Effector CD8-positive, alpha-beta T cell (primary cell): Measurements from ENCODE around the gene ISG20L2.
"Not testable (repeated sequence)": the region's sequence is repeated elsewhere in the genome, so short reads cannot be mapped to it uniquely, and the experiment has no call there.

Source experiments
- DNase-seq: peaks from one replicate; lab custom pipeline; 2025; lab: John Stamatoyannopoulos, UW
- total RNA-seq, 4 experiments: gene quantifications; one replicate each; lab custom pipeline; 2026; lab: John Stamatoyannopoulos, UW

Gene ISG20L2, protein sequence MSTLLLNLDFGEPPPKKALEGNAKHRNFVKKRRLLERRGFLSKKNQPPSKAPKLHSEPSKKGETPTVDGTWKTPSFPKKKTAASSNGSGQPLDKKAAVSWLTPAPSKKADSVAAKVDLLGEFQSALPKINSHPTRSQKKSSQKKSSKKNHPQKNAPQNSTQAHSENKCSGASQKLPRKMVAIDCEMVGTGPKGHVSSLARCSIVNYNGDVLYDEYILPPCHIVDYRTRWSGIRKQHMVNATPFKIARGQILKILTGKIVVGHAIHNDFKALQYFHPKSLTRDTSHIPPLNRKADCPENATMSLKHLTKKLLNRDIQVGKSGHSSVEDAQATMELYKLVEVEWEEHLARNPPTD
- total RNA-seq: 35.5 to 49.5 (median 43.9) reads per million in 4 experiments

DNA sequence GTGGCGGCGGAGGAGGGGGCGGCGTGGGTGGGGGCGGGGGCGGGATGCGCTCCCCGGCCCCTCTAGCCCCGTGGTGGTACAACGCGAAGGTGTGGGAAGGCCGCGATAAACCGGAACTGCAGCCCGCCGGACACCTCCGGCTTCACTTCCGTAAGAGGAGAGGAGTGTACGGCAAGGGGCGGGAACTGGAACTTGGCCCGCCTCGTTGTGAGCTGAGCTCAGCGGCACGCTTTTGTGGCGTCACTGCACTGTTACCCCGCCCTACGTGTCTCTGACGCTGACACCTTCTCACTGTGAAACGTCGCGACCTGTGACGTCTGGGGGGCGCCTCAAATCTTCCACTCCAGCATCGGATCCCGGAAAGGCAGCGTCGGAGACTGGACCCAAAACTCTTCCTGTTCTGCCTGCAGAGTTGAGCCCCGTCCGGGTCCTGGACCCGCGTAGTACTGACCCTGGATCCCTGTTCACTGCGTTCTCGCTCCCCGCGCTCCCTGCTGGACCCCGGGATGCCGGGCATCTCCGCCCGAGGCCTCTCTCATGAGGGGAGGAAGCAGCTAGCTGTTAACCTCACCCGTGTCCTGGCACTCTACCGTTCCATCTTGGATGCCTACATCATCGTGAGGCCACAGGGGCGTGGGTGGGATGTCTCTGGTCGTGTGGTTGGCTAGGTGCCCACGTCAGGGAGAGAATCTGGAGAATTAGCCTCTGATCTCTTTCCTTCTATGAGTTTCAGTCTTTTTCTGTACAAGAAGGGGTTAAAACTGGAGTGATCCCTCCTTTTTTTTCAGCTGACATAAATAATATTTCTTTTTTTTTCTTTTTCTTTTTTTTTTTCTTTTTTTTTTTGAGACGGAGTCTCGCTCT lies at the start of gene ISG20L2:
Gene ISG20L2, minus strand, starts transcription at position 168 of the 864 bp plus-strand sequence. CDS start 1,114 bp downstream, outside the sequence.
- DNase-seq: peak; percentile 92

DNA sequence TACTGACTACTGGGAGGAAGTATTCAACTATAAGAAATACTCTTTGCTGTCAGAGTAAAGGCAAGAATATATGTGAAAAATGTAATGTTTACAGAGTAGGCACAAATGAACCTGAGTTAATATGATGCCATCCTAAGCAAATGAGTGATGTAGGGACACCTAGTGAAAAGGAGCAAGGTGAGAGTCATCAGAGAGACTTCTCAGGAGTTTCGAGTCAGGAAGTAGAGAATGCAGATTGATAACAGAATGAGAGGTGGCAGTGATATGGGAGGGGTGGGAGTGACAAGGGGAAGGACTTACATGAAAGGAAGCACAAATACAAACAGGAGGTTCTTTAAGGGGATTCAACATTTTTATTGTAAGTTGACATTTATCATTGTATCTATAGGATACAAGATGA lies 49.0 kb upstream of the ISG20L2 start:
- no peak for DNase-seq

DNA sequence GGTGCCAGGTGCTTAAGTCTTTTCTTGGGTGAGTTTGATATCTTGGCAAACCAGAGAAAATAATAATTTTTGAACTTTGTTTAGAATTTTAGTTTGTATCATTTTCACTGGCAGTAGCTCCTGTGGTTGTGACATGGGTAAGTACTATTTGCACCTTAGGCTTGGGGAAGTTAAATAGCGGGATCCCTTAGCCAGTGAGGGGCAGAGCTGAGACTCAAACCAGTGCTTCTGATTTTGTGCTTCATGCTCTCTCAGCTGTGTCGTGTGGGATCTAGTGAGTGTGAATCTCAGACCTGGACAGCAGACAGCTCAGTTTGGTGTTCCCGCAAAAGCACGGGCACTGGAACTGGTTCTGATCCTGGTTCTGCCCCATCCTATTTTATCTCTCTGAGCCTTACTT lies 48.4 kb upstream of the ISG20L2 start:
- no peak for DNase-seq

DNA sequence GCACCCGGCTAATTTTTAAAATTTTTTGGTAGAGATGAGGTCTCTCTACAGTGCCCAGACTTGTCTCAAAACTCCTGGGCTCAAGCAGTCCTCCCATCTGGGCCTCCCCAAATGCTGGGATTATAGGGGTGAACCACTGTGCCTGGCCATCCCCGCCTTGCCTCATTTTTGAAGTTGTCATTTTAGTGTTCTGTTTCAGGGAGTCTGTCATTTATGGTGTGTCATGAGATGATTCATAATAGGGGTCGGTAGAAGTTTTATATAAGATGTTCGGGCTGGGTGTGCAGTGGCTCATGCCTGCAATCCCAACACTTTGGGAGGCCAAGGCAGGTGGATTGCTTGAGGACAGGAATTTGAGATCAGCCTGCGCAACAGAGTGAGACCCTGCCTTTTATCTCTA lies 47.2 kb upstream of the ISG20L2 start:
- DNase-seq: no peak

DNA sequence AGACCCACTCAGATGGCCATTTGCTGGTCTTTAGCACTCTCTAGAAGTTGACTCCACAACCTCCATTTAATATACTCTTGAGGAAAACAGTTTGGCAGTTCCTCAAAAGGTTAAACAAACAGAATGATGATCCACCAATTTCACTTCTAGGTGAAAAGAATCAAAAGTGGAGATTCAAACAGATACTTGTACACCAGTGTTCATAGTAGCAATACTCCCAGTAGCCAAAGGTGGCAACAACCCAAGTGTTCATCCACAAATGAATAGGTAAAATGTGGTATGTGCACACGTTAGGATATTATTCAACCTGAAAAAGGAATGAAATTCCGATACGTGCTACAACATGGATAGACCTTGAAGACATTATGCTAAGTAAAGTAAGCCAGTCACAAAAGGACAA lies 45.0 kb upstream of the ISG20L2 start:
- DNase-seq: no peak

DNA sequence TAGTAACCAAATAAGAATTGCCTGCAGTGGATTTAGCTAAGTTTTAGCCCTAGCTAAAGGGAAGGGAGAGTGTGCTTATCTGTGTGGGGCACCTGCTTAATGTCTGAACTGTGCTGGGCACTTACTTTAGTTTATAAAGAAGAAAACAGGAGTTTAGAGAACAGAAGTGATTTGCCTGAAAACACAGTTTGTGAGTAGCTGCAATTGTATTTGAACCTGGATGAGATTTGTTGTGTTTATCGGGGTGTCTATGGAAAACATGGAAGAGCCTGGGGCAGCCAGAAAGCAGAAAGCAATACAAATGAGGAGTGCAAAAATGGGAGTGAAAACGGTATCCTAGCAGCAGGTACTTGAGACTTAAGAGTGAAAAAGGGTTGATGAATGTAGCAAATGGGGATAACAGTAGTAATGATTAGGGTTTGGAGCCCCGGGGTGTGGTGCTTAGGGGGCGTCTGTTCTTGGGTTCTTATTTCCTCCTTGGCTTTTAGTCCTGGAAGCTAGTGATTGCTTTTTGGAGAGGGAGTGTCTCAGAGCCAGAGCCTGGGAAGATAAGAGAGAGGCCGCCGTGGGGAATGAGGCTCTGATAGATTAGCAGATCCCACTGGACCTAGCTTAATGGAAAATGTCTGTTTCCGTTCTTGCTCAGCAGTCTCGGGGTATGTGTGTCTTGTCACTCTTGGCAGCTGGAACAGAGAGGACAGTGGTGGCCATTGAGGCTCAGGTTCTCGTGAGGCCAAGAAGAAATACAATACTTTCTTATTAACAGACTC lies 44.3 kb upstream of the ISG20L2 start:
- DNase-seq: no peak

DNA sequence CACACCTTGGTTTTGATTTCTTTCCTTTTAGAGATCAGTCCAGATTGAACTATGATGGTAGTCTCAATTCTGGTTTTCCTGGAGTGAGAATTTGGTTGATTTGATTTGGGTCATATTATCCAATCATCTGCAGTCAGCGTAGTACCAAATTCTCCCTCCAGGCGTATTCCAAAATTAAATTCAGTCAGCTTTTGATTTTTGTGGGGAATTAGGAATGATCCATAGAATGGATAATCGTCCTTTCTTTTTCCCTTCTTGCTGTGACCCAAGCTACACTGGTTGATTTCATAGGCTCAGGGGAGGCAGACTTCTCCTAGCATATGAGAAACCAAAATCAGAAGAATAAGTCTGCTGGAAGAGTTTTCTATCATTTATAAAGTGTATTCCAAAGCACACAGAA lies 43.7 kb upstream of the ISG20L2 start:
- DNase-seq: no peak

DNA sequence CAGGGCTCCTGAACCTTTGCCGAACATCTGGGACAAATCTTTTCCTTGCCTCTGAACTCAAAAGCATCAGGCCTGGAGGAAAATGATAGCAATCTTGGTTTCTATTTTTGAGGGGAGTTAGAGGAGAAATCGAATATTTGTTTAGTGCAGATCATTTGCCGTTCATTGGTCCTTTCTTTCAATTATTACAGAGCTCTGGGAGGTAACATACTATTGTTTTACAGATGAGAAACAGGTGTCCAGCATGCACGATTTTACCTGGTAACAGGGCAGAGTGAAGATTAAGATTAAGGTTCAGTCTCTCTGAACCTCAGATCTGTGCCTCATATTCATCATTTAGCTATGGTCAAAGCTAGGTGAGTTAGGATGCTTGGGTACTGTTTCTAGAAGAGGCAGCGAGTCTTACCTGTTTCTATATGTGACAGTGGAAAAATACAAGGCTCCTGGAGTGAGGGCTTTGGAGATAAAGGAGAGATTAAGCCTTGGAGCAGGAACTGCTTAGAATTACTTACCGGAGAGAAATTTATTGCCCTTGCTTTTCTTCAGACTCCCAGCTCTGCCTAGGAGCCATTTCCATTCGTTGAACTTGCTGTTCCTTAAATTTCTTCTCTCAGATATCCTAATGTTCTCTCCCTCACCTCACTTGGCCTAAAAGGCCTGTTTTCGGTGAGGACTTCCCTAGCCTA lies 40.2 kb upstream of the ISG20L2 start:
- no peak for DNase-seq

DNA sequence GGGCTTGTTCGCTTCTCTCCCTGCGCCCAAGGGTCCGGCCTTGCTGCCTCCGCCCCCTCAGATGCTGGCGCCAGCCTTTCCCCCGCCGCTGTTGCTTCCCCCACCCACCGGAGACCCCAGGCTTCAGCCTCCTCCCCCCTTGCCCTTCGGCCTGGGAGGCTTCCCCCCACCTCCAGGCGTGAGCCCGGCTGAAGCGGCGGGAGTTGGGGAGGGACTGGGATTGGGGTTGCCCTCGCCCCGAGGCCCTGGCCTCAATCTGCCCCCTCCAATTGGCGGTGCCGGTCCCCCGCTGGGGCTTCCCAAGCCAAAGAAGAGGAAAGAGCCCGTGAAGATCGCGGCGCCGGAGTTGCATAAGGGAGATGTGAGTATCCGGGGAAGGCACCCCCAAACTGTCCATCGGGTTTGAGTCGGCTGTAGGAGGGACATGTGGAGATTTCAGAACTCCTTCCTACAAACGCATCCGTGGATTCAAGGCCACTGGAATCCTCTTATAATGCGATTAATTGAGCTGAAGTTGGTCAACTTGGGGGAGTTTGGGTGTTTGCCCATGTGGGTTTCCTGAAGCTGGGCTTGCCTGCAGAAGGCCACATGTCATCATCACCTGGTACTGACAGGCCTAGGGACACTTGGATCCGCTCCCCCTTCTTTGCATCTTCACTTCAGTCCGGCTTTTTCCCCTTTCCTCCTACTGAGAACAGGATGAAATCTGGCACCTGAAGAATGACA lies 39.5 kb upstream of the ISG20L2 start:
- DNase-seq: peak; percentile 31

DNA sequence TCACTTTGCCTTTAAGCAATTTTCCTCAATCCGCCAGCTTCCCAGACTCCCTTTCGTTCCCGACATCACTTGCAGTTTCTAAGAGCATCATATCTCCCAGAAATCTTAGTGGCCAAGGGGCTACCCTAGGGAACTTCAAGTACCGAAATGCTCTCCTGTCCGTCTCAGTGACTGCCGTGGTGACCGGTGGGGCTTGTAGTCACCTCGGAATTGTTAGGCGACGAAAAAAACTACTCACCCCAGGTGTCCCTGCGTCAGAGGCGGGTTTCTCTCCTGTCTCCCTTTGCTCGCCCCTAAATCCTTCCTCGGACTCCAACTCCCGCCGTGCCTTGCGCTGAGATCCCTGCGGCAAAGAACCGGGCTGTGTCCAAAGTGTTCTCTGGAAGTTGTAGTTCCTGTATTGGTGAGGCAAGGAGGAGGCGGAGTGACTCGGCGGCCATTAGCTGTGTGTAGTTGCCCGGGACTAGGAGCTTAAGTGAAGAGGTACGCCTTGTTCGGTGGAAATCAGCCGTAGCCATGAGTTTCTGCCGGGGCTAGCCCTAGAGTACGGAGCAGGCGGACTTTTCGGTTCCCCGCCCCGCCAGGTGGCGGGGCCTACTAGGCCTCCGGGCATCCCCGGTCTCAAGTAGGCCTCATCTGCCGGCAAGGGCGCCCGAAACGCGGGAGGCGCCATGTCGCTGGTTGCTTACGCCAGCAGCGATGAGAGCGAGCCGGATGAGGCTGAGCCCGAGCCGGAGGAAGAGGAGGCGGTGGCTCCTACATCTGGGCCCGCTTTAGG lies 38.7 kb upstream of the ISG20L2 start, which contains the start of gene PRCC:
Gene PRCC, plus strand, starts transcription at position 435 of the 778 bp plus-strand sequence. Its CDS starts 237 bp downstream, at position 672.
- peak; percentile 94 for DNase-seq

DNA sequence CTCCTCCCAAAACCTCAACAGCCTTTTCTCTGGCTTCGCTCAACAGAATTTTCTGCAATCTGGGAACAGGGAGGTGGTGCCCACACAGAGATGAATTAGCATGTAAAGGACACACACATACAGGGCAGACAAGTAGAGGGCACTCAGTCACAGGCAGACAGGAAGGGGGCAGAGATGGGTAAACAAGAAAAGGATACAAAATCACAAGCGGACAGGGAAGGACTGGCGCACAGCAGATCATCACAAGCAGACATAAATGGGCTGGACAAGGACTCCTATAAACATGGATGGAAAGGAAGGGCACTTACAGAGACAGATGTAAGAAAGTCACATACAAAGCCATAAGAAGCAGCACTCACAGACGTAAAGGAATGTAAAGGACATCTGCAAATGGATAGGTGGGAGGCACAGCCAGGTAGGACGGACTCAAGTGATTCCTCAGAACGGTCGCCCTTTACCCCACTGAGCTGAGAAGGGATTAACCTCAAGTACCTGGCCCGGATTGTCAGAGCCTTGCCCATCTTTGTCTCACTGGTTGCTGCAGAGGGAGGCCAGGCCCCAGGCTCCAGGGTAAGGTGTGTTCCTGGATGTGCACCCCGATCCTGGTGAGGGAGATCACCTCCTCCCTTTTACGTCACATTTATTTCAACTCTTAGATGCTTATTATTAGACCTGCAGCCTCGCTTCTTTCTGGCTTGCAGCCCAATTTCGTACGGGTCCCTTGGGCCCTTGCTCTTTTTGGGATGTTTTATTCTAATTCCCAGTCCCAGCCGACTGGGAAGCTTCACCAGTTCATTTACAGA lies 37.9 kb upstream of the ISG20L2 start:
- DNase-seq: no peak

DNA sequence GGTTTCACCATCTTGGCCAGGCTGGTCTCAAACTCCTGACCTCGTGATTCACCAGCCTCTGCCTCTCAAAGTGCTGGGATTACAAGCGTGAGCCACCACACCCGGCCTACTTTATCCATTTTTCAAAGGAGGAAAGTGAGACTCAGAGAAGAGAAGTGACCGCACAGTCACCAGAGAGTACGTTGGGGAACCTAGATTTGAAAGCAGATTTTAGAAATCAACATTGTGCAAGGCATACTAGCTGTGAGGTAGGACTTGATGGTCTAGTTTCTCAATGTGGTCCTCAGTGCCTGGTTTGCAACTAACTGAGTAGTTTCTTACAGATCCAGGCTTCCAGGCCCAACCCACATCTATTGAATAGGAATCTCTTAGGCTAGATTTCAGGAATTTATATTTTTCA lies 37.1 kb upstream of the ISG20L2 start:
- no peak for DNase-seq

DNA sequence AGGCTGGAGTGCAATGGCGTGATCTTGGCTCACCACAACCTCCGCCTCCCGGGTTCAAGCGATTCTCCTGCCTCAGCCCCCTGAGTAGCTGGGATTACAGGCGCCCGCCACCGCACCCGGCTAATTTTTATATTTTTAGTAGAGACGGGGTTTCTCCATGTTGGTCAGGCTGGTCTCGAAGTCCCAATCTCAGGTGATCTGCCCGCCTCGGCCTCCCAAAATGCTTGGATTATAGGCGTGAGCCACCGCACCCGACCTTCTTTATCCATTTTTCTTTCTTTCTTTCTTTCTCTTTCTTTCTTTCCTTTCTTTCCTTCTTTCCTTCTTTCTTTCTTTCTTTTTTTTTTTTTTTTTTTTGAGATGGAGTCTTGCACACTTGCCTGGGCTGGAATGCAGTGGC lies 36.6 kb upstream of the ISG20L2 start:
- not testable (repeated sequence) for DNase-seq

DNA sequence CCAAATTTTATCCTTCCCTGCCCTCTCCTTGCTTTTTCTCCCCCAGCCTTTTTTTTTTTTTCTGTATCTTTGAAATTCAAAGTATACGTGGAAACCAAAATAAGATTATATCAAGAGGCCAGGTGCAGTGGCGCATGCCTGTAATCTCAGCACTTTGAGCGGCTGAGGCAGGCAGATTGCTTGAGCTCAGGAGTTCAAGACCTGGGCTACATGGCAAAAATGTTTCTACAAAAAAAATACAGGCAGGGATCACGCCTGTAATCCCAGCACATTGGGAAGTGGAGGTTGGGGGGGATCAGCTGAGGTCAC lies 32.2 kb upstream of the ISG20L2 start:
- no peak for DNase-seq

DNA sequence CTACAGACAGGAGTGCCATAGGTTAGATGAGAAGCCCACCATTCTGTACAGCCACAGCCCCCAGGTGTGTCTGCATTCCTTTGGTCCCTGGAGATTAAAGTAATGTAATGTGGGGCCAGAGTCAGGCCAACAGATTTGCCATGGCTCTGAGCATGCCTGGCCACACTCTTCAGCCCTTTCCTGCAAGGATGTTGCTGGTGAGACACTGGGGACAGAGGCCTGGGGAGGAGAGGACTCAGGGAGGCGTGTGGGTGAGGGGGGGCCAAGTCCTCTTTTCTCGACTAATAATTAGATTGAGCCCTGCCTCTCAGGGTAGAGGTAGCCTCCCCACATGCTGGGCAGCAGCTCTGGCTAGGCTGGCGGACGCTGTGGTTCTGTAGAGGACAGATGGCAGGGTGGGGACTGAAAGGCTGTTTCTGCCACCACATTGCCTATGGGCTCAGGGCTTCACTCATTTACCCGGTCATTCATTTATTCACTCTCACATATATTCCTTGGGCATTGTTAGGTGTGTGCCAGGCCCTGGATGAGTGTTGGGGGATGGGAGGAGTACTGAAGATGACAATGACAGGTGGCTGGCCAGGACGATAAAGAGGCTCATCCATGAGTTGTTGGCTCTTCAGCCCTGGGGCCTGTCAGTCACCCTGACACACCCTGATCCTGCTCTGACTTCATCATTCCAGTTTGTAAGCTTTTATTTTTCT lies 31.7 kb upstream of the ISG20L2 start:
- DNase-seq: no peak

DNA sequence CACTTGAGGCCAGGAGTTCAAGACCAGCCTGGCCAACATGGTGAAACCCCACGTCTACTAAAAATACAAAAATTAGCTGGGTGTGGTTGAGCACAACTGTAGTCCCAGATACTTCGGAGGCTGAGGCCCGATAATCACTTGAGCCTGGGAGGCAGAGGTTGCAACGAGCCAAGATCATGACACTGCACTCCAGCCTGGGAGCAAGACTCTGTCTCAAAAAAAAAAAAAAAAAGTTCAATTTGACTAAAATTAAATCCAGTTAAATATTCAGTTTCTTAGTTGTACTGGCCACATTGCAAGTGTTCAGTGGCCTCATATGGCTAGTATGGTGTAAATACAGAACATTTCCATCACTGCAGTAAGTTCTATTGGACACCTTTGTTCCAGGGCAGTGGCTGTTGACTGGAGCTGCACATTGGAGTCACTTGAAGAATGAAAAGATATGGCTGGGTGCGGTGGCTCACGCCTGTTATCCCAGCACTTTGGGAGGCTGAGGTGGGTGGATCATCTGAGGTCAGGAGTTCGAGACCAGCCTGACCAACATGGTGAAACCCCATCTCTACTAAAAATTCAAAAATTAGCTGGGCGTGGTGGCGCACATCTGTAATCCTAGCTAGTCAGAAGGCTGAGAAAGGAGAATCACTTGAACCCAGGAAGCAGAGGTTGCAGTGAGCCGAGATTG lies 29.1 kb upstream of the ISG20L2 start:
- DNase-seq: not testable (repeated sequence)

DNA sequence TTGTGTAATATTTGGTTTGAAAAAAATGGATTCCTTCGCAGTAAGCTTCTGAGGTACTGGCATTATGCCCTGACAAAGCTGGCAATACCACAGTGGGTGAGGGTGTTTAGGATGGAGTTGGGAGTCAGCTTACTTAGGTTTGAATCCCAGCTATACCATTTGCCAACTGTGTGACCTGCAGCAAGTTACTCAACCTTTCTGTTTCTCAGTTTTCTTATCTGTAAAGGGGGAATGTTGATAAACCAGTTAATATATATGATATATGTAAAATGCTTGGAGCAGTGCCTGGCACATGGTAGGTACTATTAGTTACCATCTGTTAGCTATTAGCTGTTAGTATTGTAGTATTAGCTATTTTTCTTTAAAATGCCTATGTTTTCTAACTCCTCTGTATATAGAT lies 27.8 kb upstream of the ISG20L2 start:
- no peak for DNase-seq

DNA sequence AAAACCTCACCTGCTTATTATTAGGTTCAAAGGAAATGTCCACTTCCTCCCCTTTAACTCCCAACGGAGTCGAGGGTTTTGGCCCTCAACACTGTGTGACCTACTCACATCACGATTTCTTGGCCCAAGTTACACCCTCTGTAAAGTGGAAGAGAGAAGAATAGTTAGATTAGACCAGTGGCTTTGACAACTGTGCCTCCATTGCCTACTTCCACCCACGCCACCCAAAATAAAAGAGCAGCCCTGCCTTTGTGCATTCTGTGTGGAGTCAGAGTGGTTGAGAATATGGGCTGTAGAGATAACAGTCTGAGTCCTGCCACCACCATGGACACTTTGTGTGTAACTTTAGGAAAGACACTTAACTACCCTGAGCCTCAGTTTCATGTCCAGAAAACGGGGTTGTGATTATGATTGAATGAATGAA lies 27.0 kb upstream of the ISG20L2 start:
- no peak for DNase-seq
